Upper lobe of left lung (tissue), 4 donors: Measurements from ENCODE around the gene SRGAP2B.
"Not testable (repeated sequence)": the region's sequence is repeated elsewhere in the genome, so short reads cannot be mapped to it uniquely, and the experiment has no call there.

ENCODE experiments used
- CTCF ChIP-seq, 6 experiments: fragments of 450-650 bp in 4 of 6; fragments of 200-600 bp in 2 of 6; sonication (generic) in 2 of 6; IDR thresholded peaks; one replicate each; pipeline ENCODE4 v1.5.1; 2016 to 2019; ENCODE audit warnings: antibody characterized with exemption in 6 of 6
- POLR2A ChIP-seq, 4 donors: fragments of 450-650 bp; IDR thresholded peaks; one replicate each; pipeline ENCODE4 v1.5.1; 2016 to 2017; ENCODE audit warnings: antibody characterized with exemption in 4 of 4, mild to moderate bottlenecking in 2 of 4
- POLR2AphosphoS5 ChIP-seq, 2 donors: sonication (generic); formaldehyde crosslinking; IDR thresholded peaks; one replicate each; pipeline ENCODE4 v1.5.1; 2017; ENCODE audit warnings: antibody characterized with exemption in 2 of 2

- TF ChIP-seq POLR2AphosphoS5, POLR2A, CTCF (IDR thresholded peaks at IDR 0.05): not testable (repeated sequence)
These were observed 200.5 kb downstream of the SRGAP2B start for GRCh38 chr1:144894454-144895201.
